ENCODE results near the gene ZMYND19.
A peak's percentile ranks its signal among the peaks of the same experiment; 100 is the strongest.
"Not testable (repeated sequence)": the region's sequence is repeated elsewhere in the genome, so short reads cannot be mapped to it uniquely, and the experiment has no call there.

The ZMYND19 gene

GRCh38 chr9:137589441-137590122 lies 730 bp downstream of the ZMYND19 start:
- DNase-seq (ENCODE audit: low read depth, low spot score), result no peak

DNA sequence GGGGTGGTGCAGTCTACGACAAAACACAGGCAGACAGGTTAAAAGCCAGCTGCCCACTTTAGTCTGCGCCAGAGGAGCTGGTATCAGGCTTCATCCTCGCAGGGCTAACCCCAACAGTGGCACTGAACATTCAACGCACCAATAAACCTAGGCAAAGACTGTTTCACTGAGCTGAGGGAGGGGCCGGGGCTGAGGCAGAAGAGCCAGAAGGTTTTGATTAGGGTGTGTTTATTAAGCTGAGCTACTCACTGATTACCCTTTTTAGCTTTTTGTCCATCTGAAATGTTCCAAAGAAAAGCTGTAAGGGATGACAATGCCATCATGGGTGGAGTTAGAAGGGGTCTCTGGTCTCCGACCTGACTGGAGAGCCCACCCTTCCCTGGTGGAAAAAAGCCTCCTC lies 1.4 kb downstream of the ZMYND19 start:
- DNase-seq (ENCODE audit: low read depth, low spot score), result no peak

- DNase-seq (ENCODE audit: low read depth, low spot score), result no peak
These were observed 2.0 kb downstream of the ZMYND19 start for GRCh38 chr9:137588311-137588710.

DNA sequence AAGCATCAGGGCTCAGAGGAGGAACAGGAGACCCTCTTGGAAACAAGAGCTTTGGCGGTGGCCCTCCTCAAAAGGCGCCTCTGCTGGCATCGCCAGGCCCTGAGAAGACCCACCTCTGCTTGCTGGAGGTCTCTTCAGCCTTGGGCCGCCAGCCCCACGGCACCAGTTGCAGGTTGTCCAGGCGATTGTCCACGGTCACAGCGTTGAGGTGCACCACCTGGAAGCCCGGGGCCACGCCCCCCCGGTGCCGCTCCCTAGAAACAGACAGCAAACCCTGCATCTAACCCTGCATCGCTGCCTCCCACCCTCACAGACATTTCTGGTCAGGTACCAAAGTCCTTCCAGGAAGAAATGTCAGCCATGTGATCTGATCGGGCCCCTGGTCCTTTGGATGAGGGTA lies 3.5 kb downstream of the ZMYND19 start:
- no peak for DNase-seq (ENCODE audit: low read depth, low spot score)

GRCh38 chr9:137583957-137584356 lies 6.4 kb downstream of the ZMYND19 start:
- no peak for DNase-seq (ENCODE audit: low read depth, low spot score)

DNA sequence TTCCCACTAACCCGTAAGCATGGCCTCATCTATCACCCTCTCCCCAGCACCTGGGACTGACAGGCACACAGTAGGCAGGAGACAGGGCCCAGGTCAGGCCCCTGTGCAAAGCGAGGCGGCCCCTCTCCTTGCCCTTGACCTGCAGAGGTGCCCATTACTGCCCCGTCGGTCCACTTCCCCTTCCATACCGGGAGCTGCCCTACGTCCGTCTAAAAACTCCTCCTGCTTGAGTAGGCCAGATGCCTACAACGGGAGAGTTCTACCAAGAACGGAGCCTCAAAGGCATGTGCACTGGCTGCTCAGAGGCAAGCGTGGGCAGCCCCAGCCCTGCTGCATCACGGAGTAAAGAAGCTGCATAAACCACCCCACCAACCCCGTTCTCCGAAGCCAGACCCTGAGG lies 7.0 kb downstream of the ZMYND19 start:
- DNase-seq (ENCODE audit: low read depth, low spot score), result no peak

DNA sequence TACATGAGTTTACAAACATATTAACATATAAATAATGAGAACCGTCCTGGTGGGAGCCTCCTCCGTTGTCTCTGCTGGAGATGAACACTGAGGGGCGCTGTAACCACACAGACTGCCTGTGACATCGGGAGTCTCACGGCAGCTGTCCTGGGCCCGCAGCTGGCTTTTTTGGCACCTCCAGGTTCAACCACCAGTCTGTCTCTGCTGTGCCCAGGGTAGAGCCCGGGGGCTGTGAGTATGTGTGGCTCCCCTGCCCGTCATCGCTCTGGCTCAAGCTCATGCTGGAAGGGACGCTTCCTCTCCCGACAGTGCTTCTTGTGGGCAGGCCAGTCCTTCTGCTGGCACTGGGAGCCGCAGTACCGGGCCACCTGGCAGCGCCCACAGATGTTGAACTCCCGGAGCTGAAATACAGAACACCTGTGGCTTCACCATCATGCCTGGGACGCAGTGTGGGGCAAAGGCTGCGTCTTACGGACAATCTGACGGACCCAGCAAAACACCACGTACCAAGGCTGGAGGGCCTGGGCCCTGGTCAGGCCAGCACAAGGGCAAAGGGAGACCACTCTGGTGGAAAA lies 7.9 kb downstream of the ZMYND19 start:
- no peak for DNase-seq (ENCODE audit: low read depth, low spot score)

DNA sequence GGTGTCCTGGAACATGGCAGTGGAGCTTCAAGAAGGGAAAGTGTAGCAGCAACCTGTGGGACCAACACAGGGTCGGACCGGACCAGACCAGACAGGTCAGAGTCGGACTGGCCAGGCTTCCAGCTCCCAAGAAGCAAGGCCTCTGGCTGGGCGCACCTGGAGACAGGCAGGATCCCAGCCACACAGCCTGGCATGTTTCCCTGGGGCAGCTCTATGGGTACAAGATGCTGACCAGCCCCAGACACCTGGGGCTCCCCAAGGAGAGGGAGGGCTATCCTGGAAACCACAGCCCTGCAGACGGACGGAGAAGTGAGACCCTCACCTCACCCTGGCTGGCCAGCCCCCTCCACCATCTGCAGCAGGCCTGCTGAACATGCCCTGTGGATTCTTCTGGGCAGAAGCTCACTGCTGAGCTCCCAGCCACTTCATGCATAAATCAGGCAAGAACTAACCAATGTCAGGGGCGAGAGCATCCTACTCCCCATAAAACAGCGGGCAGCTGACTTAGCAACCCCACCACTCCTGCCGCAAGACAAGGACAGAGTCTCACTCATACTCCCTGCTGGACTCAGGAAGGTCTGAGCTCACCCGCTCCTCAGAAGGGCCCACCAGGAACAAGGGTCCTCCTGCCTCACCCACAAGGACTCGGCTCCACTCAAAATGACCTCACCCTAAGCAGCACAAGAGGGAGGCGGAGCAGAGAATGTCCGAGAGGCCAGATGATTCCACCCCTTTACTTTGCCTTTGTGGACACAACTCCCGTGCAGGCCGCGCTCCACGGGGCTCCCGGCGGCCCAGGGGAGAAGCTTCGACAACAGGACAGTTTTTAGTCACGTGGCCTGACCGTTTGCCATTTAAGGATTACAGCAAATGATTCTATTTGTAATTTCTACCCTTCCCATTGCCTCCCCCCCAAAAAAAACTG lies 8.7 kb downstream of the ZMYND19 start:
- no peak for DNase-seq (ENCODE audit: low read depth, low spot score)

DNA sequence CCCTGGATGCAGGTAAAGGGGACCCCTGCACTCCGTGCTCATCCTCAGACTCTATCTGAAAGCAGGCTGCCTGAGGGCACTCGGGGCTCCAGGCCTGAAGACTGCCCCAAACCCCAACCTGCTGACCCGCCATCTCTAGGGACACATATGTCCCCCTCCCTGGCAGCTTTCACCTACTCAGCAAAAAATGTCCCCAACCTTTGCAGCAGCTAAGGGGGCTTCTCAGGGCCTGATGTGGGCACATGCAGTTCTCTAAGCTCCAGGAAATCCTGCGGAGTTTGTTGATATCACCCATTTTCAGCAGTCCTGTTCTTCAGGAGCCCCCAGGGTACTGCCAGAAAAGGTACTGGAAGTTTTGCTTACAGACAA lies 9.4 kb downstream of the ZMYND19 start:
- DNase-seq (ENCODE audit: low read depth, low spot score), result no peak

- DNase-seq (ENCODE audit: low read depth, low spot score), result no peak
These were observed 9.9 kb downstream of the ZMYND19 start for GRCh38 chr9:137580209-137580953.

GRCh38 chr9:137579259-137579604 lies 11.1 kb downstream of the ZMYND19 start:
- no peak for DNase-seq (ENCODE audit: low read depth, low spot score)

- DNase-seq (ENCODE audit: low read depth, low spot score), result peak; percentile 94
These were observed 11.6 kb downstream of the ZMYND19 start, which contains the start of gene DPH7 for GRCh38 chr9:137578518-137579258. Gene DPH7 (minus strand): TSS chr9:137578925. CDS start chr9:137578777, 148 bp downstream.

GRCh38 chr9:137575716-137576411 lies 14.4 kb downstream of the ZMYND19 start:
- no peak for DNase-seq (ENCODE audit: low read depth, low spot score)

GRCh38 chr9:137575364-137575715 lies 15.0 kb downstream of the ZMYND19 start:
- DNase-seq (ENCODE audit: low read depth, low spot score), result no peak

DNA sequence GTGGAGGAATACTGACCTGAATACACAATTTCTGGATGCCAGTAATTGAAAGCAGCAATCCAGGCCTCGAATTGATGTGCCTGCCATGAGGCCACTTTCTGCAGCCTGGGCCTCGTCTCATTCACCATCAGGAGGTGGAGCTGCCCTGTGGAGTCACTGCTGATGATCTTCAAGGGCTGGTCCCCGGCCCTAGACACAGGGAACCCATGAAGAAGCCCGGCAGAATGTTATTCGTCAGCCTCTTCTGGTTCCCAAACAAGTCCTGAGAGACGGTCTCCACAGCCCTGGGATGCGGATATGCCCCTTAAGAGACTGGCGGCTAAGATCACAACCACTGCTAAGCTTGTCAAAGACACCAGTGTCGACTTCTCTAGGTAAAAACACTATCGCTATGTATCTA lies 16.1 kb downstream of the ZMYND19 start:
- DNase-seq (ENCODE audit: low read depth, low spot score), result no peak

- no peak for DNase-seq (ENCODE audit: low read depth, low spot score)
These were observed 19.7 kb downstream of the ZMYND19 start for GRCh38 chr9:137570566-137570965.

DNA sequence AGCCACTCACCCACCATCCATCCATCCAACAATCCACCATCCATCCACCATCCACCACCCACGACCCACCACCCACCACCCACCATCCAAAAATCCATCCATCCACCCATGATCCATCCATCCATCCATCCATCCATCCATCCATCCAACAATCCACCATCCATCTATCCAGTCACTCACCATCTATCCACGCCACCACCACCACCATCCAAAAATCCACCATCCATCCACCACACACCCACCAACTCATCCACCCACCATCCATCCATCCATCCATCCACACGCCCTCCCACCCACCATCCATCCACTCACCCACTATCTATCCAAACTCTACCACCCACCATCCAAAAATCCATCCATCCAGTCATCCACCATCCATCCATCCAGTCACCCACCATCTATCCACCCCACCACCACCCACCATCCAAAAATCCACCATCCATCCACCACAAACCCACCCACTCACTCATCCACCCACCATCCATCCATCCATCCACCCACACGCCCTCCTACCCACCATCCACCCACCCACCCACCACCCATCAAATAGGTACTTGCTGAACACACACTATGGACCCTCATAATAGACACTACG lies 20.6 kb downstream of the ZMYND19 start:
- DNase-seq (ENCODE audit: low read depth, low spot score), result no peak

- DNase-seq (ENCODE audit: low read depth, low spot score), result not testable (repeated sequence)
These were observed 21.9 kb downstream of the ZMYND19 start for GRCh38 chr9:137568445-137568844.

DNA sequence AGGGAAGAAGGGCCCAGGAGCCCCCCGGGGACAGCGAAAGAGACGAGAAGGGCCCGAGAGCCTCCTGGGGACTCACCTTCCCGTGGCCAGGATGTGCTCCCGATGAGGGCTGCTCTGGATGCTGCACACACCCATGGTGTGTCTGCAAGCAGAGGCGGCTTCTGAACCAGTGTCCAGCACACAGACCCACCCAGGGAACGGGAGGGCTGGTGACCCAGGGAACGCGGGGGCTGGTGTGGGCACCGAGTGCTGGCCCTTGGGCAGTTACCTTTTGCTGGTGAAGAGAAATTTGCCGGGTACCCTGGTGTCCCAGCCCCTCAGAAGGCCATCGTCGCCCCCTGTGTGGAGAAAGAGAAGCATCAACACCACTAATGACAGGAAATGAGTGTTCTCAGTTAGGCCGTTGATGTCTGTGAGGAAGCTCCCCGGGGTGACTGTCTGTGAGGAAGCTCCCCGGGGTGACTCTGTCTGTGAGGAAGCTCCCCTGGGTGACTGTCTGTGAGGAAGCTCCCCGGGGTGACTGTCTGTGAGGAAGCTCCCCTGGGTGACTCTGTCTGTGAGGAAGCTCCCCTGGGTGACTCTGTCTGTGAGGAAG lies 25.4 kb downstream of the ZMYND19 start:
- no peak for DNase-seq (ENCODE audit: low read depth, low spot score)

- DNase-seq (ENCODE audit: low read depth, low spot score), result no peak
These were observed 26.2 kb downstream of the ZMYND19 start for GRCh38 chr9:137564134-137564533.

All from activated CD4-positive, CD25-positive, alpha-beta regulatory T cell treated with anti-CD3 and anti-CD28 coated beads, Interleukin-2, amount 50 U/mL, for 16 hours (primary cell).